Hepatocyte (in vitro differentiated cells): ENCODE results near the gene JARID2. TPM values are rescaled to one million over a fixed set of nuclear protein-coding genes. Genes with fewer than 3 reads are reported as not detected.
A peak's percentile ranks its signal among the peaks of the same experiment; 100 is the strongest.

ENCODE experiments used
- DNase-seq: peaks from one replicate; pipeline ENCODE4 v3.0.0-alpha.2; 2016; ENCODE audit warnings: low spot score
- H2AFZ ChIP-seq: fragments of 200-600 bp; sonication (generic); 2 replicates; pipeline ENCODE4 v1.6.0; 2016; ENCODE audit warnings: antibody characterized with exemption, mild to moderate bottlenecking
- H3K27ac ChIP-seq: fragments of 200-600 bp; sonication (generic); 2 replicates; pipeline ENCODE4 v1.5.1; 2016; ENCODE audit warnings: mild to moderate bottlenecking
- H3K27me3 ChIP-seq: fragments of 200-600 bp; sonication (generic); 2 replicates; pipeline ENCODE4 v1.6.1; 2016
- H3K36me3 ChIP-seq: fragments of 200-600 bp; sonication (generic); replicated peaks from 2 replicates; pipeline ENCODE4 v1.5.1; 2016; ENCODE audit warnings: low read depth; ENCODE audit not compliant: insufficient read depth
- H3K4me1 ChIP-seq: fragments of 200-600 bp; sonication (generic); 2 replicates; pipeline ENCODE4 v1.5.1; 2016; ENCODE audit warnings: mild to moderate bottlenecking, moderate library complexity; ENCODE audit not compliant: insufficient read depth
- H3K4me2 ChIP-seq: fragments of 200-600 bp; sonication (generic); 2 replicates; pipeline ENCODE4 v1.6.0; 2016
- H3K4me3 ChIP-seq: fragments of 200-600 bp; sonication (generic); 2 replicates; pipeline ENCODE4 v1.5.1; 2016; ENCODE audit warnings: mild to moderate bottlenecking
- H3K79me2 ChIP-seq: fragments of 200-600 bp; sonication (generic); 2 replicates; pipeline ENCODE4 v1.6.0; 2017; ENCODE audit warnings: mild to moderate bottlenecking
- H3K9me2 ChIP-seq: fragments of 200-600 bp; sonication (generic); replicated peaks from 2 replicates; pipeline ENCODE4 v1.6.0; 2017; ENCODE audit warnings: mild to moderate bottlenecking; ENCODE audit not compliant: insufficient read depth
- H3K9me3 ChIP-seq: fragments of 200-600 bp; sonication (generic); 2 replicates; pipeline ENCODE4 v1.5.1; 2016; ENCODE audit warnings: low read depth, mild to moderate bottlenecking
- H4K20me1 ChIP-seq: fragments of 200-600 bp; sonication (generic); 2 replicates; pipeline ENCODE4 v1.6.0; 2016; ENCODE audit warnings: mild to moderate bottlenecking; ENCODE audit not compliant: insufficient read depth, poor library complexity, severe bottlenecking
- CTCF ChIP-seq: fragments of 200-600 bp; sonication (generic); IDR thresholded peaks from 2 replicates; pipeline ENCODE4 v1.5.1; 2016; ENCODE audit warnings: antibody characterized with exemption, mild to moderate bottlenecking; ENCODE audit not compliant: poor library complexity
- EZH2 ChIP-seq: fragments of 200-600 bp; sonication (generic); IDR thresholded peaks from 2 replicates; pipeline ENCODE4 v1.6.1; 2016; ENCODE audit warnings: antibody characterized with exemption, mild to moderate bottlenecking, borderline replicate concordance
- EZH2phosphoT487 ChIP-seq: fragments of 200-600 bp; sonication (generic); IDR thresholded peaks from one replicate; pipeline ENCODE4 v1.6.1; 2018; ENCODE audit warnings: antibody characterized with exemption, mild to moderate bottlenecking, low read depth, moderate library complexity; ENCODE audit not compliant: unreplicated experiment, severe bottlenecking
- WGBS: methylation state at CpG from one replicate; pipeline ENCODE4 v1.1.6; 2016; ENCODE audit warnings: low lambda C conversion rate; ENCODE audit errors: missing lambda C conversion rate; 5-methylcytosine and 5-hydroxymethylcytosine counted together
- polyA plus RNA-seq: library from polyadenylated mRNA; unstranded; fragments of >200 nt; fragmentation: Nextera tagmentation; extraction: Ambion mirVana; gene quantifications from 2 replicates; pipeline ENCODE4 v1.2.1, GENCODE V29; 2016
- total RNA-seq: library from RNA; depleted of rRNA; stranded (reverse); fragments of >200 nt; gene quantifications from 2 replicates; pipeline ENCODE4 v1.2.3, GENCODE V29; 2014

JARID2 gene
- total and polyA plus RNA-seq, 2 experiments from 2014 or later = 4.6 to 11.6 TPM

DNA sequence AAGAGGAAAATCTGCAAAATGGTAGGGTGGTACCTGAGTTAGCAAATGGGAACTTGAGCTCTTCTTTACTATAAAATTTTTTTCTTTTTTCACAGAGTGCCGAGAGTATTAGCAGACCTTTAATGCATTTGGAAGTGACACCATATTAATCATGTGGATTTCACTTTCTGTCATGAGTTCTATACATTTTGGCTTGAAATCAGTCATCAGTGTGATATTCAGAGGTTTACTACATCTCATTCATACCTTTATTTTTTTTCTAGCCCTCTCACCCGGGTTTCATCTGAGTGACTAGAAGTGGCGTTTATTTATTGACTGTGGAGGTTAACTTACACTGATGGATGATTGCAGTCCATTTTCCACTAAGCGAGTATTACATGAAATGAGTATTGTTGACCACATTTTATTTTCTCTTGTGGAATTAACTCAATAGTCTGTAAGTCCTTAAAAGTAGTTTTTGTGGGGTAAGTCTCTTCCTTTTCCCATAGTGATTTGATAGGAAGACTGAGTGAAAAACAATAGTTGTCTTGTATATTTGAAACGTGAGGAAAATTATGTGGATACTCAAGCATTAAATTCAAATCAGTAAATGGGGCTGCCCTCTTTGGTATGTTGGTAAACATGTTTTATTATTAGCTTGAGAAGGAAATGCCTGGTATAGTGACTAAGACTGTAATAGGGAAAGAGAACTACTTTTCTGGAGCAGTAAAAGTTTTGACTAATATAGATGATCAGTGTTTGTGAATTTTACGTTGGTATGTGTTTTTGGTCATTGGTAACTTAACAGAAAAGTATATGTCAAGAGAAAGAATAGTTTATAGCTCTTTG lies 55.5 kb downstream of the JARID2 start:
- H2AFZ ChIP-seq = no peak overlapping the region
- 78% methylated on average over 6 of the region's 6 CpGs for WGBS
- peaks cover 83% of the 10 kb centered on the region for H3K79me2 ChIP-seq
- H4K20me1 ChIP-seq = peaks cover 33% of the 10 kb centered on the region
- H3K27ac ChIP-seq = no peak overlapping the region
- no peaks in the 10 kb centered on the region for H3K9me3 ChIP-seq
- no peak overlapping the region for H3K4me2 ChIP-seq
- no peak for DNase-seq
- H3K36me3 ChIP-seq = no peaks in the 10 kb centered on the region
- TF ChIP-seq EZH2 (no peak), EZH2phosphoT487 (no peak), CTCF (no peak)
- no peaks in the 10 kb centered on the region for H3K9me2 ChIP-seq
- no peak overlapping the region for H3K4me3 ChIP-seq
- H3K27me3 ChIP-seq = no peaks in the 10 kb centered on the region
- peaks cover 43% of the 10 kb centered on the region for H3K4me1 ChIP-seq

- Histone ChIP-seq H3K36me3 (no peaks in the 10 kb centered on the region), H3K4me3 (no peak overlapping the region), H3K27me3 (no peaks in the 10 kb centered on the region), H3K4me1 (peaks cover 43% of the 10 kb centered on the region), H3K9me3 (no peaks in the 10 kb centered on the region), H3K9me2 (no peaks in the 10 kb centered on the region), H3K27ac (peak overlapping the region; percentile 39), H4K20me1 (peaks cover 31% of the 10 kb centered on the region), H3K79me2 (peaks cover 83% of the 10 kb centered on the region), H3K4me2 (peak overlapping the region; percentile 66), H2AFZ (no peak overlapping the region)
- 71% methylated on average over 7 of the region's 7 CpGs for WGBS
- DNase-seq = no peak
- no peak for TF ChIP-seq EZH2
- TF ChIP-seq EZH2phosphoT487 = no peak
- TF ChIP-seq CTCF = no peak
Measured at GRCh38 chr6:15303162-15303919, 57.5 kb downstream of the JARID2 start.

DNA sequence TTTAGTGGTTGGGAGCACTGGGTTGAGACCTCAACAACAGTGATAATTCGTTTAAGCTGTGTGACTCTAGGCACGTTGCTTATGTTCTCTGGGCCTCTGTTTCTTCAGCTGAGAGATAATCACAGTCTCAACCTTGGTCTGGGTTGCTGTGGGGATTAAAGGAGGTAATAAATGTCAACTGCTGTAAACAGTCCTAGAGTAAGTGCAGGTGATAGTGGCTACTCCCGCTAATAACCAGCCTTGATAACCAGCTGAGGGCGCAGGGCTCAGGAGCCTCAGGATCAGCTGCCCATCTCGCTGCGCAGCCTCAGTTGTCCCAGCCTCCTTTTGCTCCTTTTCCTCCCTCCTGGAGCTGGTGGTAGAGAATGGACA lies 58.0 kb downstream of the JARID2 start:
- no peaks in the 10 kb centered on the region for H3K27me3 ChIP-seq
- peak overlapping the region; percentile 39 for H3K27ac ChIP-seq
- no peak for TF ChIP-seq EZH2phosphoT487
- no peak for TF ChIP-seq EZH2
- no peak for TF ChIP-seq CTCF
- no peaks in the 10 kb centered on the region for H3K9me2 ChIP-seq
- 22% methylated on average over 6 of the region's 6 CpGs for WGBS
- no peaks in the 10 kb centered on the region for H3K36me3 ChIP-seq
- H3K79me2 ChIP-seq = peaks cover 83% of the 10 kb centered on the region
- H2AFZ ChIP-seq = no peak overlapping the region
- H3K4me1 ChIP-seq = peaks cover 43% of the 10 kb centered on the region
- H3K9me3 ChIP-seq = no peaks in the 10 kb centered on the region
- peaks cover 34% of the 10 kb centered on the region for H4K20me1 ChIP-seq
- H3K4me2 ChIP-seq = peak overlapping the region; percentile 66
- DNase-seq = peak; percentile 60
- no peak overlapping the region for H3K4me3 ChIP-seq
